ENCODE results near the gene AKR7A3.
A peak's percentile ranks its signal among the peaks of the same experiment; 100 is the strongest.
"Not testable (repeated sequence)": the region's sequence is repeated elsewhere in the genome, so short reads cannot be mapped to it uniquely, and the experiment has no call there.

The AKR7A3 gene

DNA sequence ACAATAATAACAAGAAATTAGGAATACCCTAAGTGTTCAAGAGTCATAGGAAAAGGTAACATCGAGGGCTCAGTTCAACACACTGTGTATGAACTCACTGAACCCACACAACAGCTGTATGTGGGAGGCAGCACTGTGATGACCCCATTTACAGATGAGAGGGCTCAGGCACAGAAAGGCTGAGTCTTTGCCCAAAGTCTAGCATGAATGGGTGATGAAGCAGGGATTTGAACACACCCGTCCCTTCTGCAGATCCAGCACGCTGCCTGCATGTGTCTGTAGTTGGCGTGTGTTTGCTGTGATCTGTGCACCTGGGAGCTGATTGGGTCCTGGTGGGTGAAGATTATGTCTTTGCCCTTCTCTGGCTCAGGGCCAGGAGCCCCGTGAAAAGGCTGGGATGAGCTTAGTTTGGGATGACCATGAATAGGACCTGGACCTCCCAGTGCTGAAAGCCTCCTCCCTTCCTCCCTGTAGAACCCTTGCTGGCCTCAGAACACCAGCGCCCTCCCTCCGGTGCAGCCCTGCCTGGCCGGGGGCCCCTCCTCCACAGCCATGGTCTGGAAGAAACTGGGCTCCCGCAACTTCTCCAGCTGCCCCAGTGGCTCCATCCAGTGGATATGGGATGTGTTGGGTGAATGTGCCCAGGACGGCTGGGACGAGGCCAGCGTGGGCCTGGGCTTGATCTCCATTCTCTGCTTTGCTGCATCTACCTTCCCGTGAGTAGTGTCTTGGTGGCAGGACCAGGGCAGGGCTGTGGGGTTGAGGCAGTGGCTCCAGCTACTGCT, 28.7 kb upstream of the AKR7A3 start:
- DNase-seq, result no peak

DNA sequence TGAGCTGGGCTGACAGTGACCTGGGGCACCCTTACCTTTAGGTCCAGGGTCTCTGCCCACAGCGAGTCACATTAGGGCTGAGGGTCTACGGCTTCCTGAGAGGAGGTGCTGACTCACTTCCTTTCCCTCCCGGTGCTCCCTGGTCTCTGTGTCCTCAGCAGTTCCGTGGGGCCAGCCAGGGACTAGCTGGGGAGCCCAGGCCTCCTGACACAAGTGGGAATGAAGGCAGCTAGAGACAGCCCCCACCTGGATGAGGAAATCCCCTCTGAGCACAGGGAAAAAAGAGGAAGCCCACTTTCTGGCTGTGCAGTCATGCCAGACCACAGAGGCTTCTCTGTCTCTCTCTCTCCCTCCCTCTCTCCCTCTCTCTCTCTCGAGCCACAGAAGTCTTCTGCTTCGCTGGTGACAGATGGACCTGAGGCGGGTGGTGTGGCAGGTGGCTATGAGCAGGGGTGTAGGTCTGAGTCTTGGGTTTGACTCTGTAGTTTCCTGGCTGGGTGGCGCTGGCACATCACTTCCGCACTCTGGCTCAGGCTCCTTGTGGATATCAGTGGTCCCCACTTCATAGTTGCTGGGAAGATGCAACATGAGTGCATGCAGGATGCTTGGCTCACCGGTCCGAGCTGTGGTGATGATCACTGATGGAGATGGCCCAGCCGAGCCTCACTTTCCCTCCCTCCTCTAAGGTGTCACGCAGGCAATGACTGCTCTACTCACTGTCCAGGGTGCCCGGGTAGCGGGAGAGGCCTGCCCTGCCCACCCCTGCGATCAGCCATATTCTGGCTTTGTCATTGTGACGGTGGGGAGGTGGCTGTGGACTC, 27.0 kb upstream of the AKR7A3 start:
- no peak for DNase-seq

DNA sequence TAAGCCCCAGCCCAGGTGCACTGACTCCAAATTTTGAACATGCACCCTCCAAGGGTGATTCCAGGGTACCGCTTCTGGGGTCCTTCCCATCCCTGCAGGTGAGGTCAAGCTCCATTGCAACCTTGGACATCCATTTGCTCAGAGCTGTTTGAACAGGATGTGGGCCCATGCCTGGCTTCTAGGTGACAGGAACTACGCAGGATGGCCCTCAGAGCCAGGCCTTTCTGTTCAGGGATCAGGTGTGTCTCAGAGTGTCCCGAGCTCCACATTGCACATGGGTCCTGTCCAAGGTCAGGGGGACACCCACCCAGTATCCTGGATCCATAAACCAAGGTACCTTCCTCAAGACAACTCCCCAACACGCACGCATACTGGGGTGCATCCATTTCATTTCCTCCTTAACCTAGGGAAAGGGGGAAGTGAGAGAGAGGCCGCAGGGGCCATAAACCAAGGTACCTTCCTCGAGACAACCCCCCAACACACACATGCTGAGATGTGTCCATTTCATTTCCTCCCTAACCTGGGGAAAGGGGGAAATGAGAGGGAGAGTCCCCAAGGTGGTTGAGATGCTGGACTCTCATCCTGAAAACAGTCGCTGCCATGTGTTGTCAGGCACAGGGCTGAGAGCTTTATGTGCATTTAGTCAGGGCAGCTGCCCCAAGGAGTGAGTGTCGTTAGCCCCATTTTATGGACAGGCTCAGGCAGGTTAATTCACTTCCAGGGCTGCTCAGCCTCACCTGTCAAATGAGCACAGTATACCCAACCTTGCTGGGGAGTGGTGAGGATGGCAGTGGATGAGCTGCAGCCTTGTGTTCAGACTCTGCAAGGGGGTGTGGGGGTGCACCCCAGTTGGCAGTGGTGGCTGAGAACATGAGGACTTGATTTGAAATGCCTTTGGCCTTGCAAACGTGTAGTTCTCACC, 25.7 kb upstream of the AKR7A3 start:
- no peak for DNase-seq

DNA sequence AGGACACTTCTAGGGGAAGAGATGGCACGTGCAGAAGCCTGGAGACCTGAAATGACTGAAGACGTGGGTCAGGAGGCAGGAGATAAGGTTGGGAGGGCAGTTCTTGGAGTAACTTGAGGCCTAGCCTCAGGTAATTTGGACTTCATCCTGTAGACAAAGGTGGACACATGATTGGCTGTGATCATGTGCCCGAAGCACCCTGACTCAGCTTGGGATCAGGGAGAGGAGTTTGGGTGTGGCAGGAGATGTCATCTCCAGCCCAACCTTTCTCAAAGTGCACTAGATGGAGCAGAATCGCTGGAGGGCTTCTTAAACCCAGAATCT, 25.0 kb upstream of the AKR7A3 start:
- no peak for DNase-seq

DNA sequence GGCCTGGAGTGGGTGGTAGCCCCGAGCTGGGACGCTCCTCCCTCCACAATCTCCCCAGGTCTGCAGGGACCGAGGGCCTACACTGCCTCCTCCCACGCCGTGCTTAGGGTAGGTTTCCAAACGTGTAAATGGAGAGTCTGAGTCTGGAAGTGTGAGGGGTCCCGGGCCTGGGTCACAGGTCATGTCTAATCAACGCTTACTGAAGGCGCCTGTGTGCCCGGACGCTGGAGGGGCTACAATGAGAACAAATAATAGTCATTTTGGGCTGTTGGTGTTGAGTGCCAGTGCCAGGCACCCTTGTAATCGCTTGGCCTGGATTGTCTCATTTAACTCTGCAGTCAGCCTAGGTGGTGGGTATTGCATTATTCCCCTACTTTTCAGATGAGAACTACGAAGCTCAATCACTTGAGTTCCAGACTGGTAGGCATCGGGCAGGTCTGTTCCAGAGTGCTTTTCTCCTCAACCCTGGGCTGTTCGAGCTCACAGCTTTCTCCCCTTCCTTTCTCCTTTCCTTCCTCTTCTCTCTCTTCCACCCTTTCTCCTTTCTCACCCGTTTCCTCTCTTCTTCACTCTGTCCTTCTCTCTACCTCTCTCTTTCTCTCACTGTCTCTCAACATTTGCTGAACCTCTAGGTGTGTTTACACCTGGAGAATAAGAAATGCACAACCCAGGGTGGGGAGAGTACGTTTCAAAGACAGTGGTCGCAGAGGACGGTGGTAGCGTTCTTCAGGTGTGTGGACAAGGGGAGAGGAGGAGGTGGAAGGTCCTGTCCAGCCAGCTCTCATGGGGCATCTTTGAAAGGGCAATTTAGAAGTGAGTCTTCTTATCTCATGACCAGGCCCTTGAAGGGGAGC, 24.4 kb upstream of the AKR7A3 start:
- no peak for DNase-seq

DNA sequence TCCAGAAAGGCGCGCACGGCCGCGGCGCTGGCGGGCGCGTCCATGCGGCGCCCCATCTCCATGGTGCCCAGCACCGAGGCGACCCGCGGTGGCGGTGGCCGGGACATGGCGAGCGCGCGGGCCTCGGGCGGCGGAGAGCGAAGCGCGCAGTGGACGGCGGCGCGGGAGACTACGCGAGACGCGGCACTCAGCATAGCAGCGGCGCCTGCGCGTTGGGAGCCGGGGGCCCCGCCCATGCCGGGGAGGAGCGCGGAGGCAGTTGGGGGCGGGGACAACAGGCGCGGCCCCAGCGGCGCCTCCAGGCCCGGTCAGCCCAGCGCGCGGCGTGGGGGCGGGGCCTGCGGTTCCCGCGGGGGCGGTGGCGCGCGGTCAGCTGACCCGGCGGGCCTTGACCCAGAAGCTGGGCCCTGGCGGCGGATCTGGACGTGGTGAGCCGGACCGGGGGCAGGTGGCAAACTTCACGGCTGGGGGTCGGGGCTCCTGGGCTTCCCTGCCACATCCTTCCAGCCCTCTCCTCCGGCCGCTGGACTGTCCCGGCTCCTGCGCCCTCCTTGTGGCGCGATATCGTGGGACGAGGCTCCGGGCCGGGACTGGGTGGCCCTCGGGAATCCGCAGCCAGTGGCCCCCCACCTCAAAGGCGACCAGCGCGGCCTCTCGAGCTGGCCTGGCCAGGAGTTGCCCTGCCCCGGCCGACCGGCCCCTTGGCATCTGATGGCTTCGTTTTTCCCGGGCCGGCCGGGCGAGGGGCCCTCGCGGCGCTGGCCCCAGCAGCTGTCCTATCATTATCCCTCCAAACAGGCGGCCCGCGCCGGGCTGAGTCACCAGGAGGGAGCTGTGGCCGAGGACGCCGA, 23.6 kb upstream of the AKR7A3 start, which contains the start of the genes AKR7A2 and SLC66A1:
Gene AKR7A2, minus strand, starts transcription at position 214 of the 851 bp plus-strand sequence. Its CDS starts 20 bp downstream, at position 194.
Gene SLC66A1, plus strand, starts transcription at position 396 of the 851 bp plus-strand sequence. CDS start 5,352 bp downstream, outside the sequence.
- peak; percentile 90 to 92 for DNase-seq

DNA sequence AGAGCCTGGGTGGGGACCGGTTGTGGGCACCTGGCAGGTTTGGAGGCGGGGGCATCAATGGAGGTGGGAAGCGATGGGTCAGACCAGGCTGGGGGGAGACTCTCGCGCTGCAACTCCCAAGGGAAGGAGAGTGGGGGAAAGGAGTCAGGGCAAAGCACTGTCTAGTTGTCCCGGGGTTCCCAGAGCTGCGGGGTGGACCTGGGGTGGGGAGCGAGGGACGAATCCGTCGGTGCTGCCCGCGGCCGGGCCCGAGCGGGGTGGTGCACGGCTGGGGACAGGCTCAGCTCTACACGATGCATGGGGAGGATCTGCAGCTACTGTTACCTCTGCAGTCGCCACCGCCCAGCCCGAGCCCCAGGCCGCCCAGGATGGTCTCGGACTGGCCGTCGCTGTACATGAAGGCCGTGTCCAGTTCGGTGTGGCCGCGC, 22.9 kb upstream of the AKR7A3 start:
- no peak for DNase-seq

DNA sequence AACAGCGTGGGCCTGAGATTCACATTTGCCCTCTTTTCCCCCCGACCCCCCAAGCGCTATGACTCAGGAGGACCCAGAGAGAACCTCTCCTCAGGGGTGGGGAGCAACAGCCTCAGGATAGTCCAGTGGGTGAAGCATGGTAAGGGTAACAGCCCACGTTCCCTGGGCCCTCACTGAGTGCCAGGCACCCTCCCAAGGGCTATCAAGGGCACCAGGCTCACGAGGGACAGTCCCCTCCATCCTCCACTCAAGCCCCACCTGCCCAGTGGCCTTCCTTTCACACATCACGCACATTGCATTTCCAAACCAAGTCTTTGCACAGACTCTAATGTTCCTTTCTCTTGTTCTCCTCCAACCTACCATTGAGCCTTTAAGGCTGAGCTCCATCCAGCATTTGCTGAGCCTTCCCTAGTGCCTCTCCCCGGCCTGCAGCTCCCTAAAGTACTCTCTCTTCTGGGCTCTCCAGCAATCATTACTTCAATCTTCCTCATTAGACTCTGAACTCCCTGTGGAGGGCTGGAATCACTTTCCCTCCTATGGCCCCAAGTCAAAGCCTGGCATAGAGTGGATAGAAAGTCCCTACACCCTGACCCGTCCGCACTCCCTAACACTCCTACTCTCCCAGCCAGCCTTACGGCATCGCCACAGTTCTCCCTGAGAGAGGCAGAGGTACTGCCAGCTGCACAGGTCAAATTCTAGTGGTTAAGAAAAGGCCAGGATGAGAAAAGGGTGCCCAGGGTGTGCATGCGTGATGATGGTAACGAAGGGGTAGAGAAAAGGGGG, 22.3 kb upstream of the AKR7A3 start:
- DNase-seq, result no peak

DNA sequence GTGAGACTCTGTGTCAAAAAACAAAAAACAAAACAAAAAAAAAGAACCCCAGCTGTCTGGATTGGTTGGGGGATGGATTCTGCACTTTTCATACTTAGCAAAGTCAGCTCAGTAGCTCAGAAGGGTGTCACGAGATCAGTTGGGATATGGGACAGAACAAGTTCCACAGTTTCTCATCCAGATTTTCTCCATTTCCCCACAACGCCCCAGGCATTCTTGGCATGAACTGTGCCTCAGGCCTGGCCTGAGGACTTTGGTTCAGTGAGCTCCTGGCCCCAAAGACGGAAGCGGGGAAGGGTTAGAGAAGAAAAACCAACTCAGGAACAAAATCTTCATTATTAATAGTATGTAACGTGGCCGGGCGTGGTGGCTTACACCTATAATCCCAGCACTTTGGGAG, 21.5 kb upstream of the AKR7A3 start:
- no peak for DNase-seq

DNA sequence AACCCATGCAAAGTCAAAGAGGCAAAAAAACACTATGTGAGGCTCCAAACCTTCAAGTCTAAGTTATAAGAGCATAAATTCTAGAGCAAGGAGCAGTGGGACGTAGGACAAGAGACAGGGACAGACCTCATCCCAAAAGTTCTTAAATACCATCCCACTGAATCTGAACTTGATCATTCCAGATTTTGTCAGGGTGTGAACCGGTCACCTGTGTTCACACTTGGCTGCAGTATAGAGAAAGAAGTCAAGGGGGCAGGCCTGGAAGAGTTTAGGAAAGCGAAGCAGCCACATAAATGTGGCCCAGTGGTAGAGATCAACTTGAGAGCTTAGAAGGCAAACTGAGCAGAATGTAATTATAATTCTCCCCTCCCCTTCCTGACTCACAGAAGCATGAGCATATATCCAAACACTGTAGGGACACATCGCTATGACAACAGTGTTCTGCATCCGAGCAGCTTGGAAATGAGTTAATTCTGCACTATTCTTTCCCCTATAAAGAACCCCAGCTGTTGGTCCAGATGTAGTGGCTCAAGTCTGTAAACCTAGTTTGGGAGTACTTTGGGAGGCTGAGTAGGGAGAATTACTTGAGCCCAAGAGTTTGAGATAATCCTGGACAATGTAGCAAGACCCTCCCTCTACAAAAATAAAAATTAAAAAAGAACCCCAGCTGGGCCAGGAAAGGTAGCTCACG, 20.7 kb upstream of the AKR7A3 start:
- DNase-seq, result no peak

DNA sequence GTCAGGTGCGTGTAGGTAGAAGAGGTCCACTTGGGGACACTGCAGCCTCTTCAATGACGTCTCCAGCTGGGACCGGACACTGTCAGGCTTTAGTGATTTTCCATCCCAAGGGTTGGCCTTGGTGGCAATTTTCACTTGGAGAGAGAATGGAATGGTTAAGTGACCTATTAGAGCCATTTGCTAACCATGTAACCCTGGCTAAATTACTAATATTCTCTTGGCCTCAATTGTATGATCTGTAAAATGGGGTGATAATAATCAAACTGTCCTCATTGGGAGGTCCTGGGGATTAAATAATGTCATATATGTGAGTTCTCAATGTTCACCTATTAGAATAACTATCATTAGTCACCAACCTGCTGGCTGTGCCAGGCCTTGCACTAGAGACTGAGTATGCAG, 19.9 kb upstream of the AKR7A3 start:
- no peak for DNase-seq

DNA sequence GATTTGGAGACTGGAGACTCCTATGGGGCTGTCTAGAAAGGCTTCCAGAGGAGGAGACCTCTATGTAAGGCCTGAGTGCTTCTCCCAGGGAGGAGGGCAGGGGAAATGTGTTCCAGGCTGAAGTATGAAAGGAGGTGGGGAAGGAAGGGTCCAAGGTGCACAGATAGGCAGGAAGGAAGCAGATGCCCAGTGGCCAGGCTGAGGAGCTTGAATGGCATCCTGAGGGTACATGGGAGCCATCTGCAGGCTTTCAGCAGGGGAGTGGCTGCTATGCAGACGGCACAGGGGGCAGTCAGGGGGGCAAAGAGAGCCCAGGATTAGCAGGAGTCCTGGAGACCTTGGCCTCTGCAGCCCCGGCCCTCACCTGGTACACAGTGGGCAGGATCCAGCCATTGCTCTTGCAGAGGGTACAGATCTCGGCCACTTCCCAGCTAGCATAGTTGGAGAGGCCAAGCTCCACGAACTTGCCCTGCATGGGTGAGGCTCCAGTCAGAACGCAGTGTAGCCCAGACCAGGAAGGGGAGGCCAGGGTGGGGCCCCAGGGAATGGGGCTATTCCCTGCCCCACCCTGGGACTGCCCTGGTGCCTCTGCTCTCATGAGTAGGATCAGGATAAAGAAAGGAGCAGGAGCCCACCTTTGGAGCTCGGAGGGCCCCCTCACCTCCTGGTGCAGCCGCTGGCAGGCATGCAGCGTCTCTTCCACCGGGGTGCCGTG, 19.4 kb upstream of the AKR7A3 start:
- DNase-seq, result no peak

DNA sequence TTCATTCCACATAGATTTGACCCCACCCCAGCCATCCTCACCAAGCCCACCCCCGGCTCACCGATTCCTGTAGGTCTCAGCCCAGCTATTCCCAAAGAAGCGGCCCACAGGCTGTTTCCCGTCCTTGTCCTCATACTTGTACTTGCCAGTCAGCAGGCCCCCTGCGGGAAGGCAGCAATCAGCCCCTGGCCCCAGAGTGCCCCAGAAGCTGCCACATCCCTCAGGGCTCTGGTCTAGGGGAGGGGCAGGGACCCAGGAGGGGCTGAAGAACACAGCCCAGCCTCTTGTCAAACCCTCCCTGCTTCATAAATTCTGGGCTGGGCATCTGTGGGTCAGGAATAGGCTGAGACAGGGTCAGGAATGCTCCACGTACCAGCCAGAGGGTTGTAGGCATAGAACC, 18.4 kb upstream of the AKR7A3 start:
- no peak for DNase-seq

DNA sequence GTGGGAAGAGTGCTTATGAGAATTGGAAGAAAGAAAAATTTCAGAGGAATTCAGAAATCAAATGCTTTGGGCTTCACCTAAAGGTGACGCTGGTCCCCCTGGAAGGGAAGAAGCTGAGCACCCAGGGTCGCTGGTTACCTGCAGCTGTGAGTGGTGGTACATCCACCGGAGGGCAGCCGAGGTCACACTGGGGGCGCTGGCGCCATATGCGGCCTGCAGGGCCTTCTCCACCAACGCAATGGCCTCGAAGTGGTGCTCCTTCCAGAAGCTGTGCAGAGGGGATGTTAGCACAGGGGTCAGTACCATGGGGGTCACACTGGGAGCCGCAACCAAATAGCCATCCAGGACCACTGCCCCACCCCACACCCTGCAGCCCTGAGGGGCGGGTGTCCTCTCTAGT, 17.3 kb upstream of the AKR7A3 start:
- no peak for DNase-seq

DNA sequence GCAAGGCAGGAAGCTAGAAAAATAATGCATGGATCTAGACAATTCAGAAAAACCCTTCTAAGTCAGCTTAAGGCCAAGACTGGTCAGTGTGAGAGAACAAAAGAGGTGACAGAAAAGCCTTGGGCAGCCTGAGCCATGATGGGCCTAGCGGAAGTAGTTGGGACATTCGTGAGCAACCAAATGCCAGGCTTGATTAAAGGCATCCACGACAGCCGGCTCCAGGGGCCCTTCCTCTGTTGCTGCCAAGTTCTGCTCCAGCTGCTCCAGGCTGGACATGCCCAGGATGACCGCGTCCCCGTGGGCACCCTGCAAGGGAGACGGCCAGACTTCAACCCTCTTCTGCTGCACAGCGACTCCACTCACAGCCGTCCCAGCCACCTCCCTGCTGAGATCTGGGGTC, 15.5 kb upstream of the AKR7A3 start:
- not testable (repeated sequence) for DNase-seq

DNA sequence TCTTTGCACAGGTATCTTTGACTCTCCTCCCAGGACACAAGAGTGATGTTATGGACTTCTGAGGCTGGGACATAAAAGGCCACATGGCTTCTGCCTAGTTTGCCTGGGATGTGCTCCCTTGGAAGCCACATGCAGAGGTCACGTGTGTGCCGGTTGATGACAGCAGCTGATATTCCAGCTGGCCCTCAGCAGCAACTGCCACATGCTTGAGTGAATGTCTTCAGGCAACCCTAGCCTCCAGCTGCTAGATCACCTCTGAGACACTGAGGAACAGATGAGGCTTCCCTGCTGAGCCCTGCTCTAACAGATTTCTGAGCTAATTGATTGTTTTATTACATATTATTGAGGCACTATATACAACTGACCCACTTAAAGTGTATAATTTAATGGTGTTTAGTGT, 11.6 kb upstream of the AKR7A3 start:
- no peak for DNase-seq

DNA sequence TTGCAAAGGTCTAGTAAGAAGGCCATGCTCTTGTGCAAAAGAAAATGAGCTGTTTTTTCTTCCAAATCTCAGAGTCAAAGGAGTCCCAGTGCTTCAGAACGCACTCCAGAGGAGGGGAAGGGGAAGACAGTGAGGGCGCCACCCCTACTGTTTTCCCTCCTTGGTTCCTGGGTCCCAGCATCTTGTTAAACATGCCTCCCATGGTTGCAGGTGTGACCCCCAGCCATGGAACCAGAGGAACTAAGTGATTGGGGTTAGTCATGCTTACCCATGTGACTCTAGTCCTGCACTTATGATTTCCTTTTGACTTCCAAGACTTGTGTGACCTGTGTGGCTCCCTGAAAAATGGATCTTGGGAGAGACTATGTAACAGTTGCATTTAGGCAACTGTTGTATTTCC, 6.1 kb upstream of the AKR7A3 start:
- DNase-seq, result no peak

DNA sequence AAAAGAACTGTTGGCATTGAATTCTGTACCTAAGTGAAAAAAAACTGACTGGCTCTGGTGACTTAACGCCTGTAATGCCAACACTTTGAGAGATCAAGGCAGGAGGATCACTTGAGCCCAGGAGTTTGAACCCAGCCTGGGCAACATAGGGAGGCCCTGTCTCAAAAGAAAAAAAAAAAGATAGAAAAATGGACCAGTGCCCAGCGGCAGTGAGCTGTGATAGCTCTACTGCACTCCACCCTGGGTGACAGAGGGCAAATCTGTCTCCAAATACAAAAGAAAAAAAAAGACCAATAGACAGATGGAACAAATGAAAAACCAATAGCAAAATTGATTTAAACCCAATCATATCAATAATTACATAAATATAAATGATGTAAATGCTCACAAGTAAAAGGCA, 674 bp upstream of the AKR7A3 start:
- DNase-seq, result no peak

Measured in stimulated activated CD4-positive, alpha-beta T cell treated with anti-CD3 and anti-CD28 coated beads, Interleukin-2, amount 100 ng/mL, for 48 hours (primary cell).